ENCODE measurements around the gene RIMBP3B. TPM values are rescaled to one million over a fixed set of nuclear protein-coding genes. Genes with fewer than 3 reads are reported as not detected.
"Not testable (repeated sequence)": the region's sequence is repeated elsewhere in the genome, so short reads cannot be mapped to it uniquely, and the experiment has no call there.

The RIMBP3B gene
- total RNA-seq, 1 experiment from 2014 or later: 0.63 TPM

- not testable (repeated sequence) for DNase-seq (ENCODE audit: low read depth)
Observed at GRCh38 chr22:21416375-21416774, 32.8 kb downstream of the RIMBP3B start.

- DNase-seq (ENCODE audit: low read depth): not testable (repeated sequence)
Observed at GRCh38 chr22:21417227-21417746, 33.7 kb downstream of the RIMBP3B start, which contains the start of gene HIC2. HIC2 (plus strand) TSS chr22:21417371; CDS start chr22:21442832, 25,461 bp downstream.

DNA sequence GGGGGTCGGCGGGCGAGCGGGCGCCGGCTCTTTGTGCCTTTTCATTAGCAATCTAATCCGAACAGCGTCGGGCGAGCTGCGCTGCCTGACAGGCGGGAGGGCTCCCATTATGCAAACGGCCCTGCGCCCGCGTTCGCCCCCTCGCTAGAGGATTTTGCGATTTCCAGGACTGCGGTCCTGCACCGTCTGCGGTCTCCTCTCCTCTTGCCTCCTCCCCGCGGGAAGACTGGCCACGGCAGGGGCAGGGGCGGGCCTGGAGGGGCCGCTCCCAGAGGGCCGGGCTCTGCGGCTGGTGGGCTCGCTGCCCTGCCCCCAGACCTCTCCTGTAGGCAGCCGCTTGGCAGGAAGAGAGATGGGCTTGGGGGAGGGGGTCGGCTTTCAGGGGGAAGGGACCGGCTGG is 34.3 kb downstream of the RIMBP3B start:
- not testable (repeated sequence) for DNase-seq (ENCODE audit: low read depth)

- not testable (repeated sequence) for DNase-seq (ENCODE audit: low read depth)
Observed at GRCh38 chr22:21418974-21419638, 35.6 kb downstream of the RIMBP3B start.

GRCh38 chr22:21420180-21420763 is 36.7 kb downstream of the RIMBP3B start:
- not testable (repeated sequence) for DNase-seq (ENCODE audit: low read depth)

DNA sequence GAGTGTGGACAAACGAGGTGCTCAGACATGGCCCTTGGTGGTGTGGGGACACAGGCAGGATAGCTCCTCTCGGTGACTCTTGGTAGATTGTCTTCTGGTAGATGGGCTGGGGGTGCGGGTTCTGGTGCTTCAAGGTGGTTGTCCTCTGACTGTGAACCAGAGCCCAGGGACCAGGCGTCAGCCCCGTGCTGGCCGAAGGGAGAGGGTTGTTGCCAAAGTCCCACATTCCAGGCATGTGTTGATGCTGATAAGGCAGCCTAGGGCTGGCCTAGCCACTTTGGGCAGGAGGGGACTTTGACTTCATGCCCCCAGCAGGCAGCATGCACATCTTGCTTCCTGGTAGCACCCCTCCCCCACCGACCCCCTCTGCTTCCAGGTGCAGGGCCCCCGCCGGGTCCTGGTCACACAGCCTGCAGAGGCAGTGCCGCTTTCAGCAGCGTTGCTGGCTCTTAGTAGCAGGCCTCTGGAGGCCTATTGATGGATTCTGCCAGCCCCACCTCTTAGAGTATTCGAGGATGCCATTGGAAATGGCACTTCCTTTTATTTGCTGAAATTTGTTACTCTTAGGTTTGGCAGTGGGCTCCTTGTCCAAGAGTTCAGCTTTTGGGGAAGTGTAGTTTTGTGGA is 40.6 kb downstream of the RIMBP3B start:
- not testable (repeated sequence) for DNase-seq (ENCODE audit: low read depth)

- not testable (repeated sequence) for DNase-seq (ENCODE audit: low read depth)
Observed at GRCh38 chr22:21434378-21435233, 51.1 kb downstream of the RIMBP3B start.

GRCh38 chr22:21435998-21436810 is 52.7 kb downstream of the RIMBP3B start:
- DNase-seq (ENCODE audit: low read depth): not testable (repeated sequence)

- DNase-seq (ENCODE audit: low read depth): not testable (repeated sequence)
Observed at GRCh38 chr22:21438013-21438412, 54.5 kb downstream of the RIMBP3B start.

Other genes with a start within 250 kb of the RIMBP3B start
- gene HIC2, start 33.6 kb downstream of the RIMBP3B start, total RNA-seq (2014; rRNA removed; shearing (Covaris generic)): 2.4 and 3.0 TPM in 2 replicates
- gene TMEM191C, start 83.6 kb downstream of the RIMBP3B start, total RNA-seq (2014; rRNA removed; shearing (Covaris generic)): 0.51 TPM in 1 of 2 replicates, not detected in the other
- gene RIMBP3C, start 167.7 kb downstream of the RIMBP3B start, total RNA-seq (2014; rRNA removed; shearing (Covaris generic)): 1.2 TPM in 1 of 2 replicates, not detected in the other
- 62.9 and 69.3 TPM in 2 replicates for gene UBE2L3, start 184.0 kb downstream of the RIMBP3B start, total RNA-seq (2014; rRNA removed; shearing (Covaris generic))
- 50.1 and 98.6 TPM in 2 replicates for gene YDJC, start 246.3 kb downstream of the RIMBP3B start, total RNA-seq (2014; rRNA removed; shearing (Covaris generic))
- gene CCDC116, start 249.0 kb downstream of the RIMBP3B start, total RNA-seq (2014; rRNA removed; shearing (Covaris generic)): 0.29 and 7.1 TPM in 2 replicates